ENCODE data around the gene AIPL1.

The AIPL1 gene

GRCh38 chr17:6448473-6448872 is 13.6 kb upstream of the AIPL1 start:
- no peak overlapping the region for H3K4me3 ChIP-seq (replicated peaks in 1 of 2; ENCODE audit: low read depth in 2 of 2, low read length in 2 of 2)
- no peak for TF ChIP-seq CTCF (IDR thresholded peaks at IDR 0.05; ENCODE audit: low read depth, low read length)
- DNase-seq (ENCODE audit: low read depth in 2 of 2): no peak

GRCh38 chr17:6446516-6447100 is 11.7 kb upstream of the AIPL1 start:
- DNase-seq (ENCODE audit: low read depth in 2 of 2): no peak
- H3K4me3 ChIP-seq (replicated peaks in 1 of 2; ENCODE audit: low read depth in 2 of 2, low read length in 2 of 2): no peak overlapping the region
- no peak for TF ChIP-seq CTCF (IDR thresholded peaks at IDR 0.05; ENCODE audit: low read depth, low read length)

- H3K4me3 ChIP-seq (replicated peaks in 1 of 2; ENCODE audit: low read depth in 2 of 2, low read length in 2 of 2): peak overlapping the region; percentile 64 to 72
- no peak for DNase-seq (ENCODE audit: low read depth in 2 of 2)
- TF ChIP-seq CTCF (IDR thresholded peaks at IDR 0.05; ENCODE audit: low read depth, low read length): no peak
Observed at GRCh38 chr17:6444571-6445335, 9.8 kb upstream of the AIPL1 start.

GRCh38 chr17:6443692-6444570 is 9.0 kb upstream of the AIPL1 start, which contains the start of gene PIMREG:
Gene PIMREG (plus strand): TSS chr17:6444455. CDS start chr17:6445111, 656 bp downstream.
- peak; percentile 92 to 93 for DNase-seq (ENCODE audit: low read depth in 2 of 2)
- TF ChIP-seq CTCF (IDR thresholded peaks at IDR 0.05; ENCODE audit: low read depth, low read length): no peak
- H3K4me3 ChIP-seq (replicated peaks in 1 of 2; ENCODE audit: low read depth in 2 of 2, low read length in 2 of 2): peak within 1 kb of the TSS; percentile 64 to 72

- no peak for TF ChIP-seq CTCF (IDR thresholded peaks at IDR 0.05; ENCODE audit: low read depth, low read length)
- DNase-seq (ENCODE audit: low read depth in 2 of 2): no peak
- H3K4me3 ChIP-seq (replicated peaks in 1 of 2; ENCODE audit: low read depth in 2 of 2, low read length in 2 of 2): no peak overlapping the region
Observed at GRCh38 chr17:6442775-6443174, 7.9 kb upstream of the AIPL1 start.

- TF ChIP-seq CTCF (IDR thresholded peaks at IDR 0.05; ENCODE audit: low read depth, low read length): no peak
- no peak for DNase-seq (ENCODE audit: low read depth in 2 of 2)
- H3K4me3 ChIP-seq (replicated peaks in 1 of 2; ENCODE audit: low read depth in 2 of 2, low read length in 2 of 2): no peak overlapping the region
Observed at GRCh38 chr17:6439951-6440350, 5.0 kb upstream of the AIPL1 start.
